GM12892 (cell line): Measurements from ENCODE around the gene TGFBI.

ENCODE experiments used
- POLR2A ChIP-seq: IDR thresholded peaks from 2 replicates; pipeline ENCODE4 v1.6.1; 2011; ENCODE audit warnings: low read depth, low read length, control low read depth
- POLR2AphosphoS5 ChIP-seq: IDR thresholded peaks from 2 replicates; pipeline ENCODE4 v1.6.1; 2011; ENCODE audit warnings: low read depth, low read length, control low read depth

DNA sequence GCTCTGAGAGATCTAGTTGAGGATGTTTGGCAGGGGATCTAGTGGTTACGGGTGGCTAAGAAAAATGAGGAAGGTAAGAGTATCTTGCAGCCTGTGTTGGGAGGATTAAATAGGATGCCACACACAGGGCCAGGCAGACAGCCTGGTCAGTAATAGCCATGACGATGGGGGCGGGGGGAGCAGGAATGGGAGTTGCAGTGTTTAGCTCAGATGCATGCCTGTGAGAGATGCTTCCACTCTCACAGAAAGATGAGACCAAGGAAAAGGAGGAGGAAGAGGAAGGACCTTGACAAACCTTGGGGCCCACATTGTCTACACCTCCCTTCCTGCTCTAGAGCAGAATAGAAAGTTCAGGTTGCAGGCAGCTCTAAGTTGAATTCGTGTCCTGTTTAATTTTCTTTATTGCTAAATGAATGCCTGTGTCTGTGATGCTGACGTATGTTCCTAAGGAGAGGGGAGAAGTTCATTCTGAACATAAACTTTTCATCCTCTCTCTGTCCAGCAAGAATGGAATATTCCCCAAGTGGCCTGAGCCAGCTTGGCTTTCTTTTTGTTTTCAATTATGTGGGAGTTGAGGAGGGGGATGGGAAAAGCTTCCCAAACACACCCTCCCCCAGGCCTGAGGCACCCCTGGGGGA lies 28.7 kb downstream of the TGFBI start:
- no peak for TF ChIP-seq POLR2AphosphoS5
- no peak for TF ChIP-seq POLR2A
